Hepatocyte (in vitro differentiated cells): ENCODE data around the gene WNT4. TPM values are rescaled to one million over a fixed set of nuclear protein-coding genes. Genes with fewer than 3 reads are reported as not detected.

Source experiments
- DNase-seq: peaks from one replicate; pipeline ENCODE4 v3.0.0-alpha.2; 2016; ENCODE audit warnings: low spot score
- H2AFZ ChIP-seq: fragments of 200-600 bp; sonication (generic); 2 replicates; pipeline ENCODE4 v1.6.0; 2016; ENCODE audit warnings: antibody characterized with exemption, mild to moderate bottlenecking
- H3K27ac ChIP-seq: fragments of 200-600 bp; sonication (generic); 2 replicates; pipeline ENCODE4 v1.5.1; 2016; ENCODE audit warnings: mild to moderate bottlenecking
- H3K27me3 ChIP-seq: fragments of 200-600 bp; sonication (generic); 2 replicates; pipeline ENCODE4 v1.6.1; 2016
- H3K36me3 ChIP-seq: fragments of 200-600 bp; sonication (generic); replicated peaks from 2 replicates; pipeline ENCODE4 v1.5.1; 2016; ENCODE audit warnings: low read depth; ENCODE audit not compliant: insufficient read depth
- H3K4me1 ChIP-seq: fragments of 200-600 bp; sonication (generic); 2 replicates; pipeline ENCODE4 v1.5.1; 2016; ENCODE audit warnings: mild to moderate bottlenecking, moderate library complexity; ENCODE audit not compliant: insufficient read depth
- H3K4me2 ChIP-seq: fragments of 200-600 bp; sonication (generic); 2 replicates; pipeline ENCODE4 v1.6.0; 2016
- H3K4me3 ChIP-seq: fragments of 200-600 bp; sonication (generic); 2 replicates; pipeline ENCODE4 v1.5.1; 2016; ENCODE audit warnings: mild to moderate bottlenecking
- H3K79me2 ChIP-seq: fragments of 200-600 bp; sonication (generic); 2 replicates; pipeline ENCODE4 v1.6.0; 2017; ENCODE audit warnings: mild to moderate bottlenecking
- H3K9me2 ChIP-seq: fragments of 200-600 bp; sonication (generic); replicated peaks from 2 replicates; pipeline ENCODE4 v1.6.0; 2017; ENCODE audit warnings: mild to moderate bottlenecking; ENCODE audit not compliant: insufficient read depth
- H3K9me3 ChIP-seq: fragments of 200-600 bp; sonication (generic); 2 replicates; pipeline ENCODE4 v1.5.1; 2016; ENCODE audit warnings: low read depth, mild to moderate bottlenecking
- H4K20me1 ChIP-seq: fragments of 200-600 bp; sonication (generic); 2 replicates; pipeline ENCODE4 v1.6.0; 2016; ENCODE audit warnings: mild to moderate bottlenecking; ENCODE audit not compliant: insufficient read depth, poor library complexity, severe bottlenecking
- EZH2 ChIP-seq: fragments of 200-600 bp; sonication (generic); IDR thresholded peaks from 2 replicates; pipeline ENCODE4 v1.6.1; 2016; ENCODE audit warnings: antibody characterized with exemption, mild to moderate bottlenecking, borderline replicate concordance
- EZH2phosphoT487 ChIP-seq: fragments of 200-600 bp; sonication (generic); IDR thresholded peaks from one replicate; pipeline ENCODE4 v1.6.1; 2018; ENCODE audit warnings: antibody characterized with exemption, mild to moderate bottlenecking, low read depth, moderate library complexity; ENCODE audit not compliant: unreplicated experiment, severe bottlenecking
- WGBS: methylation state at CpG from one replicate; pipeline ENCODE4 v1.1.6; 2016; ENCODE audit warnings: low lambda C conversion rate; ENCODE audit errors: missing lambda C conversion rate; 5-methylcytosine and 5-hydroxymethylcytosine counted together
- polyA plus RNA-seq: library from polyadenylated mRNA; unstranded; fragments of >200 nt; fragmentation: Nextera tagmentation; extraction: Ambion mirVana; gene quantifications from 2 replicates; pipeline ENCODE4 v1.2.1, GENCODE V29; 2016
- total RNA-seq: library from RNA; depleted of rRNA; stranded (reverse); fragments of >200 nt; gene quantifications from 2 replicates; pipeline ENCODE4 v1.2.3, GENCODE V29; 2014
- TF ChIP-seq, protein P1 (sequence below): fragments of 200-600 bp; sonication (generic); IDR thresholded peaks from 2 replicates; pipeline ENCODE4 v1.5.1; 2016; ENCODE audit warnings: antibody characterized with exemption, mild to moderate bottlenecking; ENCODE audit not compliant: poor library complexity

WNT4 gene
- total and polyA plus RNA-seq, 2 experiments from 2014 or later: 1.7 to 5.1 TPM

GRCh38 chr1:22128392-22128791 is 14.5 kb downstream of the WNT4 start:
- no peak for DNase-seq
- WGBS: 80% methylated on average over 10 of the region's 12 CpGs
- H3K9me2 ChIP-seq: no peaks in the 10 kb centered on the region

GRCh38 chr1:22127731-22128130 is 15.2 kb downstream of the WNT4 start:
- Histone ChIP-seq H3K27ac (no peak overlapping the region), H3K9me3 (no peaks in the 10 kb centered on the region), H3K79me2 (no peaks in the 10 kb centered on the region), H3K9me2 (no peaks in the 10 kb centered on the region), H3K4me1 (peaks cover 5% of the 10 kb centered on the region), H3K27me3 (no peaks in the 10 kb centered on the region), H2AFZ (no peak overlapping the region), H3K4me3 (no peak overlapping the region), H3K4me2 (no peak overlapping the region), H4K20me1 (no peaks in the 10 kb centered on the region), H3K36me3 (no peaks in the 10 kb centered on the region)
- TF ChIP-seq, protein P1, sequence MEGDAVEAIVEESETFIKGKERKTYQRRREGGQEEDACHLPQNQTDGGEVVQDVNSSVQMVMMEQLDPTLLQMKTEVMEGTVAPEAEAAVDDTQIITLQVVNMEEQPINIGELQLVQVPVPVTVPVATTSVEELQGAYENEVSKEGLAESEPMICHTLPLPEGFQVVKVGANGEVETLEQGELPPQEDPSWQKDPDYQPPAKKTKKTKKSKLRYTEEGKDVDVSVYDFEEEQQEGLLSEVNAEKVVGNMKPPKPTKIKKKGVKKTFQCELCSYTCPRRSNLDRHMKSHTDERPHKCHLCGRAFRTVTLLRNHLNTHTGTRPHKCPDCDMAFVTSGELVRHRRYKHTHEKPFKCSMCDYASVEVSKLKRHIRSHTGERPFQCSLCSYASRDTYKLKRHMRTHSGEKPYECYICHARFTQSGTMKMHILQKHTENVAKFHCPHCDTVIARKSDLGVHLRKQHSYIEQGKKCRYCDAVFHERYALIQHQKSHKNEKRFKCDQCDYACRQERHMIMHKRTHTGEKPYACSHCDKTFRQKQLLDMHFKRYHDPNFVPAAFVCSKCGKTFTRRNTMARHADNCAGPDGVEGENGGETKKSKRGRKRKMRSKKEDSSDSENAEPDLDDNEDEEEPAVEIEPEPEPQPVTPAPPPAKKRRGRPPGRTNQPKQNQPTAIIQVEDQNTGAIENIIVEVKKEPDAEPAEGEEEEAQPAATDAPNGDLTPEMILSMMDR: no peak
- TF ChIP-seq EZH2: no peak
- TF ChIP-seq EZH2phosphoT487: no peak
- 67% methylated on average over 3 of the region's 3 CpGs for WGBS
- no peak for DNase-seq

More at GRCh38 chr1:22128392-22128791, 14.5 kb downstream of the WNT4 start:
- TF ChIP-seq EZH2: no peak
- H2AFZ ChIP-seq: no peak overlapping the region
- H3K4me2 ChIP-seq: no peak overlapping the region
- H4K20me1 ChIP-seq: no peaks in the 10 kb centered on the region
- H3K4me1 ChIP-seq: peaks cover 5% of the 10 kb centered on the region
- no peaks in the 10 kb centered on the region for H3K36me3 ChIP-seq
- no peaks in the 10 kb centered on the region for H3K9me3 ChIP-seq
- no peaks in the 10 kb centered on the region for H3K79me2 ChIP-seq
- no peak overlapping the region for H3K4me3 ChIP-seq
- no peaks in the 10 kb centered on the region for H3K27me3 ChIP-seq
- no peak overlapping the region for H3K27ac ChIP-seq

GRCh38 chr1:22127248-22127647 is 15.6 kb downstream of the WNT4 start:
- H3K9me2 ChIP-seq: no peaks in the 10 kb centered on the region
- H3K9me3 ChIP-seq: no peaks in the 10 kb centered on the region
- no peak overlapping the region for H2AFZ ChIP-seq
- 89% methylated on average over 6 of the region's 6 CpGs for WGBS
- TF ChIP-seq EZH2 (no peak), EZH2phosphoT487 (no peak)
- TF ChIP-seq, protein P1: no peak
- H4K20me1 ChIP-seq: no peaks in the 10 kb centered on the region
- H3K27me3 ChIP-seq: no peaks in the 10 kb centered on the region
- no peak for DNase-seq
- peaks cover 3% of the 10 kb centered on the region for H3K4me1 ChIP-seq
- no peaks in the 10 kb centered on the region for H3K79me2 ChIP-seq
- H3K27ac ChIP-seq: no peak overlapping the region
- no peak overlapping the region for H3K4me3 ChIP-seq
- no peak overlapping the region for H3K4me2 ChIP-seq
- no peaks in the 10 kb centered on the region for H3K36me3 ChIP-seq

- H3K4me3 ChIP-seq: no peak overlapping the region
- no peak overlapping the region for H3K27ac ChIP-seq
- H3K9me2 ChIP-seq: no peaks in the 10 kb centered on the region
- no peaks in the 10 kb centered on the region for H3K9me3 ChIP-seq
- H3K4me1 ChIP-seq: no peaks in the 10 kb centered on the region
- no peaks in the 10 kb centered on the region for H3K27me3 ChIP-seq
- no peaks in the 10 kb centered on the region for H4K20me1 ChIP-seq
- no peak overlapping the region for H3K4me2 ChIP-seq
- no peaks in the 10 kb centered on the region for H3K79me2 ChIP-seq
- 94% methylated on average over 12 of the region's 12 CpGs for WGBS
- no peak for DNase-seq
- H2AFZ ChIP-seq: no peak overlapping the region
- TF ChIP-seq EZH2phosphoT487: no peak
- TF ChIP-seq EZH2: no peak
- TF ChIP-seq, protein P1: no peak
- no peaks in the 10 kb centered on the region for H3K36me3 ChIP-seq
Observed at GRCh38 chr1:22126531-22126930, 16.4 kb downstream of the WNT4 start.
